Ovary (tissue), 3 donors: Measurements from ENCODE around the gene OPCML.

Experiments used
- CTCF ChIP-seq, 3 donors: fragments of 450-650 bp in 2 of 3; fragments of 200-600 bp in 1 of 3; IDR thresholded peaks; one replicate each; pipeline versions ENCODE4 v1.5.1 to v1.8.0; 2016 to 2022; ENCODE audit warnings: antibody characterized with exemption in 3 of 3, mild to moderate bottlenecking in 1 of 3
- EP300 ChIP-seq: sonication (generic); formaldehyde crosslinking; IDR thresholded peaks from one replicate; pipeline ENCODE4 v1.6.1; 2017; ENCODE audit warnings: antibody characterized with exemption
- POLR2A ChIP-seq: fragments of 450-650 bp; IDR thresholded peaks from one replicate; pipeline ENCODE4 v1.6.1; 2017; ENCODE audit warnings: antibody characterized with exemption, mild to moderate bottlenecking, moderate library complexity
- donor health status: DM: no; HTN: no; CAD: no.

GRCh38 chr11:132848336-132848735, 684.0 kb downstream of the OPCML start:
- TF ChIP-seq POLR2A = no peak
- TF ChIP-seq CTCF (IDR thresholded peaks at IDR 0.05) = no peak
- TF ChIP-seq EP300 = no peak
